HG03025 (cell line): ENCODE data around the gene ACAA2.

Experiments
- ATAC-seq: cut with Tn5 transposase; IDR thresholded peaks from one replicate; pipeline ENCODE4 v1.9.1; 2021; ENCODE audit warnings: mild to moderate bottlenecking, moderate library complexity; ENCODE audit not compliant: unreplicated experiment, low FRiP score

The ACAA2 gene

GRCh38 chr18:49769047-49769728 is 44.1 kb downstream of the ACAA2 start:
- no peak for ATAC-seq

- no peak for ATAC-seq
Observed at GRCh38 chr18:49768051-49768391, 45.3 kb downstream of the ACAA2 start.

- no peak for ATAC-seq
Observed at GRCh38 chr18:49767111-49768050, 46.0 kb downstream of the ACAA2 start.

- no peak for ATAC-seq
Observed at GRCh38 chr18:49766646-49767045, 46.7 kb downstream of the ACAA2 start.

GRCh38 chr18:49764032-49764431 is 49.3 kb downstream of the ACAA2 start:
- ATAC-seq: no peak

GRCh38 chr18:49763590-49763989 is 49.7 kb downstream of the ACAA2 start:
- ATAC-seq: no peak

GRCh38 chr18:49762191-49763077 is 50.9 kb downstream of the ACAA2 start:
- ATAC-seq: no peak

- ATAC-seq: no peak
Observed at GRCh38 chr18:49761771-49762170, 51.6 kb downstream of the ACAA2 start.

- ATAC-seq: no peak
Observed at GRCh38 chr18:49758263-49758610, 55.1 kb downstream of the ACAA2 start.

- no peak for ATAC-seq
Observed at GRCh38 chr18:49757513-49758262, 55.6 kb downstream of the ACAA2 start.

GRCh38 chr18:49756671-49757362 is 56.5 kb downstream of the ACAA2 start:
- ATAC-seq: no peak

GRCh38 chr18:49756135-49756534 is 57.2 kb downstream of the ACAA2 start:
- no peak for ATAC-seq

- no peak for ATAC-seq
Observed at GRCh38 chr18:49755489-49755888, 57.8 kb downstream of the ACAA2 start.

- no peak for ATAC-seq
Observed at GRCh38 chr18:49754866-49755265, 58.5 kb downstream of the ACAA2 start.

- ATAC-seq: no peak
Observed at GRCh38 chr18:49753643-49754042, 59.7 kb downstream of the ACAA2 start.

GRCh38 chr18:49752095-49752457 is 61.3 kb downstream of the ACAA2 start:
- no peak for ATAC-seq

- ATAC-seq: no peak
Observed at GRCh38 chr18:49751427-49752094, 61.8 kb downstream of the ACAA2 start.

- ATAC-seq: no peak
Observed at GRCh38 chr18:49749563-49749962, 63.8 kb downstream of the ACAA2 start.

GRCh38 chr18:49747876-49748275 is 65.5 kb downstream of the ACAA2 start:
- ATAC-seq: no peak
